ENCODE results near the gene THOC6.

THOC6 gene

GRCh38 chr16:3017794-3018506 lies 5.9 kb upstream of the THOC6 start, which contains the start of gene CLDN6:
TSS of gene CLDN6 (minus strand) at chr16:3018183. CDS start at chr16:3016021, 2,162 bp downstream.
- peak in 1 of 2 experiments; percentile 47 for DNase-seq

- DNase-seq = no peak
Measured at GRCh38 chr16:3019594-3020246, 4.1 kb upstream of the THOC6 start.

DNA sequence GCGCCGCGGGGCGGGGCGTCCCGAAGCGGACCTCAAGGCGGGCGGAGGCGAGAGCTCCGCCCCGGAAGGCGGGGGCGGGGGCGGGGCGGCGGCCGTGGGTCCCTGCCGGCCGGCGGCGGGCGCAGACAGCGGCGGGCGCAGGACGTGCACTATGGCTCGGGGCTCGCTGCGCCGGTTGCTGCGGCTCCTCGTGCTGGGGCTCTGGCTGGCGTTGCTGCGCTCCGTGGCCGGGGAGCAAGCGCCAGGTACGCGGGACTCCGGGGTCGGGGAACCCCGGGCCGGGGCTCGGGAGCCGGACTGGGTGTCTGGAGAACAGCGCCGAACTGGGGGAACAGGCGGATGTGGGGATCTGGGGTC lies 3.6 kb upstream of the THOC6 start, which contains the start of gene TNFRSF12A:
Gene TNFRSF12A, plus strand, starts transcription at position 122 of the 357 bp plus-strand sequence. Its CDS starts 30 bp downstream, at position 152.
- peak in 1 of 2 experiments; percentile 79 for DNase-seq

GRCh38 chr16:3020604-3021448 lies 3.0 kb upstream of the THOC6 start:
- peak in 1 of 2 experiments; percentile 36 for DNase-seq

DNA sequence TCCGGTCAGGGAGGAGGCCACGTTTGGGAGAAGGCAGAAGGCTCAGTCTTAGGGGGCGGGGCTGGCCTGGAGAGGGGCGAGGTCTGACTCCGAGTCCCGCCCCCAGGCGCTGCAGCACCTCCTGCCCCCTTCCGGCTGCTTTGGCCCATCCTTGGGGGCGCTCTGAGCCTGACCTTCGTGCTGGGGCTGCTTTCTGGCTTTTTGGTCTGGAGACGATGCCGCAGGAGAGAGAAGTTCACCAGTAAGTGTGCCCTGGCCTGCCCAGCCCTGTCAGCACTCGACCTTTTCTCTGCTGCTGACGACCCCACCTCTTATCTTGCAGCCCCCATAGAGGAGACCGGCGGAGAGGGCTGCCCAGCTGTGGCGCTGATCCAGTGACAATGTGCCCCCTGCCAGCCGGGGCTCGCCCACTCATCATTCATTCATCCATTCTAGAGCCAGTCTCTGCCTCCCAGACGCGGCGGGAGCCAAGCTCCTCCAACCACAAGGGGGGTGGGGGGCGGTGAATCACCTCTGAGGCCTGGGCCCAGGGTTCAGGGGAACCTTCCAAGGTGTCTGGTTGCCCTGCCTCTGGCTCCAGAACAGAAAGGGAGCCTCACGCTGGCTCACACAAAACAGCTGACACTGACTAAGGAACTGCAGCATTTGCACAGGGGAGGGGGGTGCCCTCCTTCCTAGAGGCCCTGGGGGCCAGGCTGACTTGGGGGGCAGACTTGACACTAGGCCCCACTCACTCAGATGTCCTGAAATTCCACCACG lies 2.2 kb upstream of the THOC6 start:
- DNase-seq = peak in 1 of 2 experiments; percentile 70

GRCh38 chr16:3022208-3022683 lies 1.6 kb upstream of the THOC6 start:
- no peak for DNase-seq

GRCh38 chr16:3022684-3023414 lies 986 bp upstream of the THOC6 start:
- DNase-seq = no peak

DNA sequence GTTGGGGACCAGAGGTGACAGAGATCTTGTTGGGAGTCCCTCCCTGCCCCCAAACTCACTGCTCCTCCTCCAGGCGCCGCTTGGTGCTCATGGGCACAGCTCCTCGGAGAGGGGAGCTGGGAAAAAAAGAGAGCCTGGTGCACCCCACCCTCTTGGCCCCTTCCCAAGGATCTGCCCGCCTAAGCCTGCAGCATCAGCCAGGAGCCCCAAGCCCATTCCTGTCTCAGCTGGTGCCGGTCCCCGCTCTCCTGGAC lies 493 bp upstream of the THOC6 start:
- peak in 1 of 2 experiments; percentile 40 for DNase-seq

- DNase-seq = no peak
Measured at GRCh38 chr16:3025032-3026002, 1.5 kb downstream of the THOC6 start.

GRCh38 chr16:3026003-3026378 lies 2.2 kb downstream of the THOC6 start:
- DNase-seq = no peak

- no peak for DNase-seq
Measured at GRCh38 chr16:3026609-3027488, 3.0 kb downstream of the THOC6 start.

GRCh38 chr16:3027489-3027795 lies 3.6 kb downstream of the THOC6 start:
- no peak for DNase-seq

- DNase-seq = peak; percentile 37 to 87
Measured at GRCh38 chr16:3027983-3028715, 4.3 kb downstream of the THOC6 start.

GRCh38 chr16:3028716-3029319 lies 5.0 kb downstream of the THOC6 start:
- DNase-seq = no peak

- DNase-seq = peak in 1 of 2 experiments; percentile 34
Measured at GRCh38 chr16:3029491-3030221, 5.8 kb downstream of the THOC6 start.

- no peak for DNase-seq
Measured at GRCh38 chr16:3030222-3031212, 6.7 kb downstream of the THOC6 start.

GRCh38 chr16:3032624-3033023 lies 8.8 kb downstream of the THOC6 start:
- no peak for DNase-seq
